Spleen (tissue), 7 donors: Measurements from ENCODE around the gene FURIN.

ENCODE experiments used
- POLR2A ChIP-seq, 3 donors: fragments of 450-650 bp; IDR thresholded peaks; one replicate each; pipeline ENCODE4 v1.5.1; 2017; ENCODE audit warnings: antibody characterized with exemption in 3 of 3, mild to moderate bottlenecking in 1 of 3
- TF ChIP-seq, protein P1 (sequence below), 11 experiments: fragments of 200-600 bp in 7 of 11; fragments of 450-650 bp in 4 of 11; sonication (generic) in 4 of 11; IDR thresholded peaks in 8 of 11; conservative IDR thresholded peaks in 3 of 11; 1 replicate in 7 of 11; 2 replicates in 4 of 11; pipeline versions ENCODE4 v1.4.0 to v1.8.0; 2016 to 2021; ENCODE audit warnings: antibody characterized with exemption in 11 of 11, inconsistent platforms in 4 of 11, mild to moderate bottlenecking in 1 of 11
- donor health status: DM: no; HTN: no; CAD: no; lungs with moderate emphysema.
- donor health status: DM: no; HTN: no; CAD: no.
- donor health status: DM: no; HTN: no; CAD: no.

DNA sequence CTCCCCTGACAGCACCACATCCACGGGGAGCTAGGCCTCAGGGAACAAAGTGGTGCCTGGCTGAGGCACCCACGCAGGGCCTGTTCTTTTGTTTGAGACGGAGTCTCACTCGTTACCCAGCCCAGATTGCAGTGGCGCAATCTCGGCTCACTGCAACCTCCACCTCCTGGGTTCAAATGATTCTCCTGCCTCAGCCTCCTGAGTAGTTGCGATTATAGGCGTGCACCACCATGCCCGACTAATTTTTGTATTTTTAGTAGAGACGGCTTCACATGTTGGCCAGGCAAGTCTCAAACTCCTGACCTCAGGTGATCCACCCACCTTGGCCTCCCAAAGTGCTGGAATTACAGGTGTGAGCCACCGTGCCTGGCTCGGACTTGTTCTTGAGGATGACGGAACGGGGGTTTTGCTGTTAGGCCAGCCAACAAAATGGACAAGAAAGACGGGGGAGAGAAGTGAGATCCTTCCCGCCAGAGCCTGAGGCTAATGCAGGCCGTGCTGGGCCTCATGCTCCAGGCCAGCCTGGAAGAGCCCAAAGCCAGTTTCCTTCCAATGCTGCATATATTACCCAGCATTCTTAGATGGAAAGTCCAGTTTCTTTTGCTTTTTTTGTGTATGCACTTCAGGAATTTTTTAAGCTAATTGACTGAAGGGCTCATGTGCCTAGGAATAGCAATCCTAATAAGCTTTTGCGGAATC is 28.1 kb upstream of the FURIN start:
- TF ChIP-seq, protein P1, sequence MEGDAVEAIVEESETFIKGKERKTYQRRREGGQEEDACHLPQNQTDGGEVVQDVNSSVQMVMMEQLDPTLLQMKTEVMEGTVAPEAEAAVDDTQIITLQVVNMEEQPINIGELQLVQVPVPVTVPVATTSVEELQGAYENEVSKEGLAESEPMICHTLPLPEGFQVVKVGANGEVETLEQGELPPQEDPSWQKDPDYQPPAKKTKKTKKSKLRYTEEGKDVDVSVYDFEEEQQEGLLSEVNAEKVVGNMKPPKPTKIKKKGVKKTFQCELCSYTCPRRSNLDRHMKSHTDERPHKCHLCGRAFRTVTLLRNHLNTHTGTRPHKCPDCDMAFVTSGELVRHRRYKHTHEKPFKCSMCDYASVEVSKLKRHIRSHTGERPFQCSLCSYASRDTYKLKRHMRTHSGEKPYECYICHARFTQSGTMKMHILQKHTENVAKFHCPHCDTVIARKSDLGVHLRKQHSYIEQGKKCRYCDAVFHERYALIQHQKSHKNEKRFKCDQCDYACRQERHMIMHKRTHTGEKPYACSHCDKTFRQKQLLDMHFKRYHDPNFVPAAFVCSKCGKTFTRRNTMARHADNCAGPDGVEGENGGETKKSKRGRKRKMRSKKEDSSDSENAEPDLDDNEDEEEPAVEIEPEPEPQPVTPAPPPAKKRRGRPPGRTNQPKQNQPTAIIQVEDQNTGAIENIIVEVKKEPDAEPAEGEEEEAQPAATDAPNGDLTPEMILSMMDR (IDR thresholded peaks at IDR 0.05 in 8 of 11, conservative IDR thresholded peaks at IDR 0.05 in 3 of 11): no peak
- TF ChIP-seq POLR2A (IDR thresholded peaks at IDR 0.05): no peak
